DOHH2 (cell line): ENCODE data around the gene ROPN1B.
"Not testable (repeated sequence)": the region's sequence is repeated elsewhere in the genome, so short reads cannot be mapped to it uniquely, and the experiment has no call there.

Source experiments
- H3F3A ChIP-seq: fragments of 200-600 bp; sonication (generic), shearing (Covaris generic); 2 replicates; pipeline ENCODE4 v1.6.0; 2016; ENCODE audit warnings: antibody characterized with exemption, mild to moderate bottlenecking; ENCODE audit not compliant: control insufficient read depth, insufficient read depth
- H3K27ac ChIP-seq: fragments of 200-600 bp; sonication (generic); 2 replicates; pipeline ENCODE4 v1.5.1; 2014; ENCODE audit warnings: low read depth, mild to moderate bottlenecking, low read length, moderate library complexity
- H3K27me3 ChIP-seq: fragments of 200-600 bp; sonication (generic); 2 replicates; pipeline ENCODE4 v1.6.1; 2014; ENCODE audit warnings: mild to moderate bottlenecking, low read length, mixed read lengths; ENCODE audit not compliant: control insufficient read depth
- H3K36me3 ChIP-seq: fragments of 200-600 bp; sonication (generic); 2 replicates; pipeline ENCODE4 v1.6.1; 2014; ENCODE audit warnings: mild to moderate bottlenecking, low read length, moderate library complexity, mixed read lengths; ENCODE audit not compliant: control insufficient read depth
- H3K4me1 ChIP-seq: fragments of 200-600 bp; sonication (generic); 2 replicates; pipeline ENCODE4 v1.6.1; 2014; ENCODE audit warnings: mild to moderate bottlenecking, low read length, mixed read lengths; ENCODE audit not compliant: control insufficient read depth
- H3K4me2 ChIP-seq: fragments of 200-600 bp; sonication (generic); 2 replicates; pipeline ENCODE4 v1.6.0; 2014; ENCODE audit warnings: mild to moderate bottlenecking, low read length, moderate library complexity
- H3K4me3 ChIP-seq: fragments of 200-600 bp; sonication (generic); 2 replicates; pipeline ENCODE4 v1.5.1; 2014; ENCODE audit warnings: mild to moderate bottlenecking, low read length, mixed read lengths
- H3K79me2 ChIP-seq: fragments of 200-600 bp; sonication (generic); 2 replicates; pipeline ENCODE4 v1.6.1; 2014; ENCODE audit warnings: mild to moderate bottlenecking, low read length, mixed read lengths; ENCODE audit not compliant: control insufficient read depth
- H3K9me2 ChIP-seq: fragments of 200-600 bp; sonication (generic); replicated peaks from 2 replicates; pipeline ENCODE4 v1.6.1; 2014; ENCODE audit warnings: mild to moderate bottlenecking, low read length, mixed read lengths; ENCODE audit not compliant: control insufficient read depth
- H3K9me3 ChIP-seq: fragments of 200-600 bp; sonication (generic); 2 replicates; pipeline ENCODE4 v1.6.1; 2014; ENCODE audit warnings: antibody characterized with exemption, low read length, mixed read lengths; ENCODE audit not compliant: control insufficient read depth, insufficient read depth
- H4K20me1 ChIP-seq: fragments of 200-600 bp; sonication (generic); 2 replicates; pipeline ENCODE4 v1.6.0; 2014; ENCODE audit warnings: low read depth, mild to moderate bottlenecking, antibody characterized with exemption, low read length, moderate library complexity; ENCODE audit not compliant: control insufficient read depth, insufficient read depth
- TF ChIP-seq, protein P1 (sequence below): fragments of 200-600 bp; sonication (generic); IDR thresholded peaks from one replicate; pipeline ENCODE4 v1.5.1; 2014; ENCODE audit warnings: antibody characterized with exemption, mild to moderate bottlenecking, low read depth, low read length; ENCODE audit not compliant: poor library complexity, severe bottlenecking

The ROPN1B gene

DNA sequence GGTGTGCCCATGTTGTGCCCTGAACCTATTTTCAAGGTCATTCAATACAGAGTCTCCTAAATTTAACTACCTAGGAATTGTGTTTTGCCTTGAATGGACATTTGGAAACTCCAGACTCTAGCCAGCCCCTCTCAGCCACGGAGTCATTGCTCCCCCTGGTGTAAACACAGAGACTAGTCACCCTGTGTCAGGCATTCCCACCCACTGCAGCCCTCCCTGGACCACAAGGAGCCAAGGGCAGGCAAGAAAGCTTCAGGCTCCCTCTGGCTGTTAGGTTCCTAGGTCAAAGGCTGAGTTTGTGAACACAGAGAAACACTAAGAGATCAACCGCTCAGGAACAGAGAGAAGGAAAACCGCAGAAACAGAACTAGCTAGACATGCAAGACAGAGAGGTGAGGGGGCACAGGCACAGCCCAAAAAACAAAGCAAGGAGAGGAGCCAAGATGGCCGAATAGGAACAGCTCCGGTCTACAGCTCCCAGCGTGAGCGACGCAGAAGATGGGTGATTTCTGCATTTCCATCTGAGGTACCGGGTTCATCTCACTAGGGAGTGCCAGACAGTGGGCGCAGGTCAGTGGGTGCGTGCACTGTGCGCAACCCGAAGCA is 32.7 kb upstream of the ROPN1B start:
- not testable (repeated sequence) for H4K20me1 ChIP-seq, H3K4me3 ChIP-seq, H3K27me3 ChIP-seq, H3K36me3 ChIP-seq, H3K4me2 ChIP-seq, H3K79me2 ChIP-seq, H3K9me3 ChIP-seq, H3F3A ChIP-seq, H3K4me1 ChIP-seq, H3K9me2 ChIP-seq, H3K27ac ChIP-seq
- TF ChIP-seq, protein P1, sequence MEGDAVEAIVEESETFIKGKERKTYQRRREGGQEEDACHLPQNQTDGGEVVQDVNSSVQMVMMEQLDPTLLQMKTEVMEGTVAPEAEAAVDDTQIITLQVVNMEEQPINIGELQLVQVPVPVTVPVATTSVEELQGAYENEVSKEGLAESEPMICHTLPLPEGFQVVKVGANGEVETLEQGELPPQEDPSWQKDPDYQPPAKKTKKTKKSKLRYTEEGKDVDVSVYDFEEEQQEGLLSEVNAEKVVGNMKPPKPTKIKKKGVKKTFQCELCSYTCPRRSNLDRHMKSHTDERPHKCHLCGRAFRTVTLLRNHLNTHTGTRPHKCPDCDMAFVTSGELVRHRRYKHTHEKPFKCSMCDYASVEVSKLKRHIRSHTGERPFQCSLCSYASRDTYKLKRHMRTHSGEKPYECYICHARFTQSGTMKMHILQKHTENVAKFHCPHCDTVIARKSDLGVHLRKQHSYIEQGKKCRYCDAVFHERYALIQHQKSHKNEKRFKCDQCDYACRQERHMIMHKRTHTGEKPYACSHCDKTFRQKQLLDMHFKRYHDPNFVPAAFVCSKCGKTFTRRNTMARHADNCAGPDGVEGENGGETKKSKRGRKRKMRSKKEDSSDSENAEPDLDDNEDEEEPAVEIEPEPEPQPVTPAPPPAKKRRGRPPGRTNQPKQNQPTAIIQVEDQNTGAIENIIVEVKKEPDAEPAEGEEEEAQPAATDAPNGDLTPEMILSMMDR = peak; percentile 24

DNA sequence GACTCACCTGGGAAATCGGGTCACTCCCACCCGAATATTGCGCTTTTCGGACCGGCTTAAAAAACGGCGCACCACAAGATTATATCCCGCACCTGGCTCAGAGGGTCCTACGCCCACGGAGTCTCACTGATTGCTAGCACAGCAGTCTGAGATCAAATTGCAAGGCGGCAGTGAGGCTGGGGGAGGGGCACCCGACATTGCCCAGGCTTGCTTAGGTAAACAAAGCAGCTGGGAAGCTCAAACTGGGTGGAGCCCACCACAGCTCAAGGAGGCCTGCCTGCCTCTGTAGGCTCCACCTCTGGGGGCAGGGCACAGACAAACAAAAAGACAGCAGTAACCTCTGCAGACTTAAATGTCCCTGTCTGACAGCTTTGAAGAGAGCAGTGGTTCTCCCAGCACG is 32.1 kb upstream of the ROPN1B start:
- not testable (repeated sequence) for H3K4me2 ChIP-seq, H3K9me3 ChIP-seq, H3K4me3 ChIP-seq, H3K4me1 ChIP-seq, H3K36me3 ChIP-seq, H3K27ac ChIP-seq, H3K9me2 ChIP-seq, H3F3A ChIP-seq, H4K20me1 ChIP-seq, H3K27me3 ChIP-seq, H3K79me2 ChIP-seq

DNA sequence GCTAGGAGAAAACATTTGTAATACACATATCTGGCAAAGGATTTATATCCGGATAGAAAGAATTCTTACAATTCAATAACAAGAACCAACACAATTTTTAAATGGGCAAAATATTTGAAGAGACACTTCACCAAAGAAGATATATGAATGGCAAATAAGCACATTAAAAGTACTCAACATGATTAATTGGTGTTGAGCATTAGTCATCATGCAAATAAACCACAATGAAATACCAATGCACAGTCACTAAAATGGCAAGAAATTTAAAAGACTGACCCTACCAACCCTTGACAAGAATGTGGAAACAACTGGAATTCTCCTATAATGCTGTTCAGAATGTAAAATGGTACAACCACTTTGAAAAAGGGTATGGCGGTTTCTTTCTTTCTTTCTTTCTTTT is 21.2 kb upstream of the ROPN1B start:
- H3K9me2 ChIP-seq, H3K4me3 ChIP-seq, H3K27ac ChIP-seq, H3K27me3 ChIP-seq, H4K20me1 ChIP-seq, H3K36me3 ChIP-seq, H3K79me2 ChIP-seq, H3K4me1 ChIP-seq, H3K9me3 ChIP-seq, H3F3A ChIP-seq, H3K4me2 ChIP-seq: not testable (repeated sequence)

DNA sequence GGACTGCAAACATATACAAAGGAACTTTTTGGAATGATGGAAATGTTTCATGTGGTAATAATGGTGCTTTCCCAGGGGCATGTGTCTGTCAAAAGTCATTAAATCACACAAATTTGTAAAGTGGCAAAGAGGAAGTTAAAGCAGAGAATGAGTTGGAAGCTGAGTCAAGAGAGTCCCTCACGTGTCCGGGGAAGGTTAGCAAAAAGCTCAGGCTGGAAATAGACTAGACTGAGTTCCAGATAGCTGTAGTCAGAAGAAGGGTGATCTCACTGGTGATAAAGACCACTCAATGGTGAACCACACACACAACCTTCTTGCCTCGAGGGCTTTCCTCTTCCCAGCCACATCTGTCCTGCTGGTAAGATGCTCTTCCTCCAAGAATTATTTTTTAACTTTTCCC is 20.1 kb upstream of the ROPN1B start:
- H3F3A ChIP-seq, H3K27me3 ChIP-seq, H3K9me3 ChIP-seq, H3K4me2 ChIP-seq, H3K4me1 ChIP-seq, H3K9me2 ChIP-seq, H3K79me2 ChIP-seq, H3K4me3 ChIP-seq, H3K27ac ChIP-seq, H4K20me1 ChIP-seq, H3K36me3 ChIP-seq: not testable (repeated sequence)

DNA sequence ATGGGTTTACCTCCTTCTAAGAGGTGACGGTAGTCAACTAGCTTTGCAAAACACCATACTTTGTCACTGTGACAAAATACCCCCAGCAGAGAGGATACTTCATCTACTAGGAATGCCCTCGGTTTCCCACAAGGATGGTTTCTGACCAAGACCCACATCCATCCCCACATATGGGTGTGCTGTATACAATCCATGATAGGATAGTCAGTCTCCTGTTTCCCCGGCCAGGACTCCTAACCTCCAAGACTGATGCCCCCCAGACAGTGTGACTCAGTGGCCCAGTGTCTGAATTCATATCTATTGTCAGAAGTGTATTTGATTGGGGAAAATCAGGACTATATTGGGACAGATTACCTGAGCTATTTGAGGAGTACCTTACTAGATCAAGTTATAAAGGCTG is 17.8 kb upstream of the ROPN1B start:
- not testable (repeated sequence) for H3K27ac ChIP-seq

DNA sequence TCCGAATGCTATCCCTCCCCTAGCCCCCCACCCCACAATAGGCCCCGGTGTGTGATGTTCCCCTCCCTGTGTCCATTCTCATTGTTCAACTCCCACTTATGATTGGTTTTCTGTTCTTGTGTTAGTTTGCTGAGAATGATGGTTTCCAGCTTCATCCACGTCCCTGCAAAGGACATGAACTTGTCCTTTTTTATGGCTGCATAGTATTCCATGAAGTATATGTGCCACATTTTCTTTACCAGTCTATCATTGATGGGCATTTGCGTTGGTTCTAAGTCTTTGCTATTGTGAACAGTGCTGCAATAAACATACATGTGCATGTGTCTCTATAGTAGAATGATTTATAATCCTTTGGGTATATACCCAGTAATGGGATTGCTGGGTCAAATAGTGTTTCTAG is 12.0 kb upstream of the ROPN1B start:
- H3K4me3 ChIP-seq, H3K9me2 ChIP-seq, H3K27me3 ChIP-seq, H3K4me2 ChIP-seq, H4K20me1 ChIP-seq, H3K9me3 ChIP-seq, H3F3A ChIP-seq, H3K36me3 ChIP-seq, H3K4me1 ChIP-seq, H3K27ac ChIP-seq, H3K79me2 ChIP-seq: not testable (repeated sequence)

More for the DNA sequence above, 17.8 kb upstream of the ROPN1B start:
- not testable (repeated sequence) for H3K4me2 ChIP-seq, H3K36me3 ChIP-seq, H4K20me1 ChIP-seq, H3K79me2 ChIP-seq, H3K27me3 ChIP-seq, H3F3A ChIP-seq, H3K4me1 ChIP-seq, H3K9me3 ChIP-seq, H3K9me2 ChIP-seq, H3K4me3 ChIP-seq
